Measurements from ENCODE around the gene NT5DC1. TPM values are rescaled to one million over a fixed set of nuclear protein-coding genes. Genes with fewer than 3 reads are reported as not detected.
A peak's percentile ranks its signal among the peaks of the same experiment; 100 is the strongest.

Gene NT5DC1
- total and polyA plus RNA-seq, 2 donors (not counting 1 experiment from before 2014, with no cell fraction given) = 26.4 to 54.8 TPM

DNA sequence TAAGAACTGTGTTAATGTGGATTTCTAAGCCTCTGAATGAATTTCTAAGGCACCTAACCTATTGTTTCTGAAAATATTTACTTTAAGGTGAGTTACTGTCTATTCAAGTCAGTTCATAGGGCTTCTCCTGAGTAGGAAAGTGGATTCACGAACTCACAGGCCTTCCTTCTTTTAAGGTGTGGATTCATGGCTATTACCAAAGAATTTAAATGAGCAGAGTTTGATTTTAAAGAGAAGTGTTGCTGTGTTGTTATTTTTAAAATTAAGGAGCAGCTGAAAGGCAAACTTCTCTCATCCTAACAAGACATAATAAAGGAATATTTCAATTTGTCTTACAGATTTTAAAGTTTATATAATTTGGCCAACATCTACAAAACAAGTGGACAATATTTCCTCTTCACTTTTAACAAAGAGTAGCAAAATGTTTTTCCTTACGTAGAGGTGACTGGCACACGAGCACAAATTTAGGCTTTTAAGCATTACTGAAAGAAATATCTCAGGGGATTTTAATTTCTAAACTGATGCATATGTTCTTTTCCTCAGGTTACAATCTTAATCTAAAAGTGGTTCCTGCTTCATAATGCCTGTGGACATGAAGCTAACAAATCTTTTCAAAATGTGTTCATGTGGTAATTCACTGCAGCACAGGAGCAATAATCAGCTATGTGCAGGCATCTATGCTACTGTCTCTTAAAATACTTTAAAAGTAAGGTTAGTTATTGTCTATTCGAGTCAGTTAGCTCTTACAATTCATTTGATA is 153.8 kb downstream of the NT5DC1 start:
- DNase-seq (no peak), ATAC-seq (ENCODE audit: low read depth) (peak; percentile 19)
- CTCF ChIA-PET = interaction anchor here (1.0 to 1.9 kb wide), 9 partner anchors 13 to 318 kb away, joined by 3 to 10 read pairs (median 4); no protein-coding TSS in a partner anchor

More for the DNA sequence above, 153.8 kb downstream of the NT5DC1 start:
- no peaks in the 10 kb centered on the region for H3K36me3 ChIP-seq (replicated peaks in 1 of 2; ENCODE audit: control extremely low read depth in 1 of 2, control insufficient read depth in 1 of 2, extremely low read depth in 1 of 2, insufficient read depth in 2 of 2, low read length in 1 of 2)
- H3K4me3 Mint-ChIP-seq = no peak overlapping the region
- H3K9me3 ChIP-seq (ENCODE audit: control extremely low read depth in 1 of 3, control insufficient read depth in 2 of 3, insufficient read depth in 1 of 3, low read length in 2 of 3) = no peaks in the 10 kb centered on the region
- H3K27me3 Mint-ChIP-seq = no peaks in the 10 kb centered on the region
- POLR2A ChIA-PET = interaction anchor here (0.8 to 1.9 kb wide), 3 partner anchors 25 to 317 kb away, joined by 3 to 11 read pairs (median 7); partner anchors contain the start of genes RWDD1 and TSPYL1
- H3K9ac ChIP-seq (ENCODE audit: low read length) = peak overlapping the region; percentile 98
- H3K4me1 Mint-ChIP-seq = peaks cover 28% of the 10 kb centered on the region
- H3K4me1 ChIP-seq (ENCODE audit: control insufficient read depth in 2 of 2, insufficient read depth in 2 of 2, low read length in 2 of 2) = peaks cover 31 to 36% of the 10 kb centered on the region in 2 donors
- peaks cover 40% of the 10 kb centered on the region for H3K79me2 ChIP-seq (ENCODE audit: control insufficient read depth, insufficient read depth, low read length)
- H3K27ac Mint-ChIP-seq = no peak overlapping the region
- intact Hi-C loops (cut with micrococcal nuclease) = loop anchor here (1.0 to 2.0 kb wide), 5 partner anchors 14 to 427 kb away; partner anchors contain the start of genes KPNA5, NT5DC1, RWDD1 and TSPYL1
- H3K4me2 ChIP-seq (replicated peaks; ENCODE audit: low read depth, low read length, poor library complexity, severe bottlenecking) = peak overlapping the region; percentile 85
- peak overlapping the region; percentile 94 to 98 for H3K27ac ChIP-seq (ENCODE audit: low read length in 2 of 2)
- peak overlapping the region; percentile 85 to 99 (median 98) for H3K4me3 ChIP-seq (ENCODE audit: control extremely low read depth in 1 of 5, extremely low read depth in 1 of 5, insufficient read depth in 1 of 5, low read depth in 2 of 5, low read length in 4 of 5)
- no peaks in the 10 kb centered on the region for H4K20me1 ChIP-seq (ENCODE audit: control insufficient read depth, insufficient read depth, low read length, poor library complexity, severe bottlenecking)
- 0% methylated on average over 1 of the region's 4 CpGs for WGBS (ENCODE audit: insufficient coverage)
- no peaks in the 10 kb centered on the region for H3K9me3 Mint-ChIP-seq (ENCODE audit: insufficient read depth)
- H2AFZ ChIP-seq (ENCODE audit: insufficient read depth, low read depth, low read length, poor library complexity, severe bottlenecking) = peak overlapping the region; percentile 94
- TF ChIP-seq EZH2 (IDR thresholded peaks at IDR 0.05; ENCODE audit: borderline replicate concordance, insufficient read depth, low read depth, low read length, poor library complexity, severe bottlenecking) = no peak
- TF ChIP-seq, protein P1, sequence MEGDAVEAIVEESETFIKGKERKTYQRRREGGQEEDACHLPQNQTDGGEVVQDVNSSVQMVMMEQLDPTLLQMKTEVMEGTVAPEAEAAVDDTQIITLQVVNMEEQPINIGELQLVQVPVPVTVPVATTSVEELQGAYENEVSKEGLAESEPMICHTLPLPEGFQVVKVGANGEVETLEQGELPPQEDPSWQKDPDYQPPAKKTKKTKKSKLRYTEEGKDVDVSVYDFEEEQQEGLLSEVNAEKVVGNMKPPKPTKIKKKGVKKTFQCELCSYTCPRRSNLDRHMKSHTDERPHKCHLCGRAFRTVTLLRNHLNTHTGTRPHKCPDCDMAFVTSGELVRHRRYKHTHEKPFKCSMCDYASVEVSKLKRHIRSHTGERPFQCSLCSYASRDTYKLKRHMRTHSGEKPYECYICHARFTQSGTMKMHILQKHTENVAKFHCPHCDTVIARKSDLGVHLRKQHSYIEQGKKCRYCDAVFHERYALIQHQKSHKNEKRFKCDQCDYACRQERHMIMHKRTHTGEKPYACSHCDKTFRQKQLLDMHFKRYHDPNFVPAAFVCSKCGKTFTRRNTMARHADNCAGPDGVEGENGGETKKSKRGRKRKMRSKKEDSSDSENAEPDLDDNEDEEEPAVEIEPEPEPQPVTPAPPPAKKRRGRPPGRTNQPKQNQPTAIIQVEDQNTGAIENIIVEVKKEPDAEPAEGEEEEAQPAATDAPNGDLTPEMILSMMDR (IDR thresholded peaks at IDR 0.05) = no peak
- H3K27me3 ChIP-seq (replicated peaks in 1 of 4; ENCODE audit: control extremely low read depth in 1 of 4, control insufficient read depth in 3 of 4, insufficient read depth in 4 of 4, low read length in 3 of 4) = no peaks in the 10 kb centered on the region
